Transverse colon (tissue), 4 donors: ENCODE results near the gene MYF5.

Source experiments
- CTCF ChIP-seq, 5 experiments: fragments of 200-600 bp in 3 of 5; fragments of 450-650 bp in 2 of 5; sonication (generic) in 3 of 5; IDR thresholded peaks; 1 replicate in 2 of 5; 2 replicates in 3 of 5; pipeline ENCODE4 v1.5.1; 2016 to 2017; ENCODE audit warnings: antibody characterized with exemption in 5 of 5, inconsistent platforms in 3 of 5, mild to moderate bottlenecking in 2 of 5, moderate library complexity in 1 of 5
- POLR2AphosphoS5 ChIP-seq, 3 donors: sonication (generic); formaldehyde crosslinking; IDR thresholded peaks; one replicate each; pipeline ENCODE4 v1.6.1; 2016; ENCODE audit warnings: antibody characterized with exemption in 3 of 3

GRCh38 chr12:80681786-80682185 is 34.9 kb upstream of the MYF5 start:
- no peak for TF ChIP-seq CTCF (IDR thresholded peaks at IDR 0.05)
- no peak for TF ChIP-seq POLR2AphosphoS5 (IDR thresholded peaks at IDR 0.05)
